PC-9 (cell line): ENCODE data around the gene LNP1. TPM values are rescaled to one million over a fixed set of nuclear protein-coding genes. Genes with fewer than 3 reads are reported as not detected.

Source experiments
- BruUV-seq: library from RNA; stranded (reverse); fragments of 400-500 nt; replicated peaks from 2 replicates; lab custom pipeline; 2021; lab: Mats Ljungman, UMichigan
- CTCF ChIA-PET: fragments of 300-600 bp; sonication (Branson Sonifier 250); formaldehyde crosslinking; loops from one replicate; lab custom pipeline; 2022; ENCODE audit warnings: antibody characterized with exemption; lab: Charles Lee
- POLR2A ChIA-PET: fragments of 300-600 bp; sonication (Branson Sonifier 250); formaldehyde crosslinking; loops from one replicate; lab custom pipeline; 2022; ENCODE audit warnings: antibody characterized with exemption; ENCODE audit not compliant: unreplicated experiment; lab: Charles Lee
- DNase-seq, 2 experiments: peaks; one replicate each; pipeline versions ENCODE4 v3.0.0 to v3.0.0-alpha.2; 2015 to 2022; ENCODE audit warnings: mixed read lengths in 1 of 2
- H2AFZ ChIP-seq: fragments of 200-600 bp; sonication (generic); 2 replicates; pipeline ENCODE4 v1.8.1; 2017; ENCODE audit warnings: antibody characterized with exemption
- H3F3A ChIP-seq: fragments of 200-600 bp; sonication (generic); 2 replicates; pipeline ENCODE4 v1.8.1; 2017; ENCODE audit warnings: antibody characterized with exemption, mild to moderate bottlenecking, low read depth; ENCODE audit not compliant: insufficient read depth
- H3K27ac ChIP-seq: fragments of 200-600 bp; sonication (generic); 2 replicates; pipeline ENCODE4 v1.6.1; 2016; ENCODE audit warnings: mixed run types
- H3K27me3 ChIP-seq: fragments of 200-600 bp; sonication (generic); 2 replicates; pipeline ENCODE4 v1.6.1; 2016; ENCODE audit warnings: low read depth, mixed run types; ENCODE audit not compliant: insufficient read depth
- H3K36me3 ChIP-seq: fragments of 200-600 bp; sonication (generic); 2 replicates; pipeline ENCODE4 v1.6.1; 2016; ENCODE audit warnings: low read depth, mixed run types
- H3K4me1 ChIP-seq: fragments of 200-600 bp; sonication (generic); replicated peaks from 2 replicates; pipeline ENCODE4 v1.6.1; 2016; ENCODE audit warnings: mixed run types; ENCODE audit not compliant: insufficient read depth
- H3K4me2 ChIP-seq: fragments of 200-600 bp; sonication (generic); 2 replicates; pipeline ENCODE4 v1.6.1; 2017; ENCODE audit warnings: mixed run types
- H3K4me3 ChIP-seq: fragments of 200-600 bp; sonication (generic); 2 replicates; pipeline ENCODE4 v1.6.1; 2016; ENCODE audit warnings: mixed run types
- H3K79me2 ChIP-seq: fragments of 200-600 bp; sonication (generic); 2 replicates; pipeline ENCODE4 v1.6.1; 2017; ENCODE audit warnings: low read depth, mixed run types
- H3K9me2 ChIP-seq: fragments of 200-600 bp; sonication (generic); 2 replicates; pipeline ENCODE4 v1.8.1; 2017; ENCODE audit warnings: mild to moderate bottlenecking; ENCODE audit not compliant: insufficient read depth
- H3K9me3 ChIP-seq: fragments of 200-600 bp; sonication (generic); 2 replicates; pipeline ENCODE4 v1.8.1; 2016; ENCODE audit warnings: low read depth; ENCODE audit not compliant: insufficient read depth
- H4K20me1 ChIP-seq: fragments of 200-600 bp; sonication (generic); 2 replicates; pipeline ENCODE4 v1.8.1; 2017; ENCODE audit not compliant: insufficient read depth
- EZH2 ChIP-seq: fragments of 200-600 bp; sonication (generic); IDR thresholded peaks from 2 replicates; pipeline ENCODE4 v1.8.0; 2017; ENCODE audit warnings: antibody characterized with exemption, low read depth
- intact Hi-C: fragments of 100-400 bp; cut with micrococcal nuclease; formaldehyde crosslinking; loops from one replicate; pipeline ENCODE4 v1.10.0; 2022; ENCODE audit not compliant: unreplicated experiment
- total RNA-seq: library from RNA; stranded (reverse); gene quantifications from 2 replicates; pipeline ENCODE4 v1.2.3, GENCODE V29; 2021
- TF ChIP-seq, protein P1 (sequence below): fragments of 200-600 bp; sonication (generic); conservative IDR thresholded peaks from 2 replicates; pipeline ENCODE4 v1.6.1; 2017; ENCODE audit warnings: mixed run types, antibody characterized with exemption, mild to moderate bottlenecking, moderate library complexity

LNP1 gene
- total RNA-seq, 1 experiment from 2014 or later, result 4.8 TPM

DNA sequence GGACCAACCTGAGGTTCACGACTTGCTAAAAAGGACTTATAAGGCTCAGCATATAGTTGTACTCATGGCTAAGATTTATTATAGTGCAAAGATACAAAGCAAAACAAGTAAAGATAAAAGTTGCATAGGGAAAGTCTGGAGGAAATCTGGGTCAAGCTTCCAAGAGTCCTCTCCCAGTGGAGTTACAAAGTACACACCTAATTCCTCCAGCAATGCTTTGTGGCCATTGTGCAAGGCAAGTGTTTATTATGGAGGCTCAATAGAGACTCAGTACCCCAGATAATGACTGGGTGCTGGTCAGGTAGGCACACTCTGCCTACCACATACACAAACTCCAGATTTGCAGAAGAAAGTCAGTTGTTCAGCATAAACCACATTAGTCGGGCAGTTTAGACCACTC lies 22.9 kb downstream of the LNP1 start:
- H3K4me1 ChIP-seq, result peaks cover 22% of the 10 kb centered on the region
- H3K27me3 ChIP-seq, result no peaks in the 10 kb centered on the region
- 0 out of 2 replicates have a peak, but pooled peaks cover 3% of the 10 kb centered on the region for H4K20me1 ChIP-seq
- H2AFZ ChIP-seq, result no peak overlapping the region
- ChIA-PET CTCF (no interaction called here), POLR2A (interaction anchor here (0.6 to 1.2 kb wide), 4 partner anchors 20 to 317 kb away, joined by 3 to 5 read pairs (median 4); no protein-coding TSS in a partner anchor)
- no peak for DNase-seq
- H3K9me2 ChIP-seq, result no peaks in the 10 kb centered on the region
- no peak overlapping the region for H3K4me3 ChIP-seq
- H3K27ac ChIP-seq, result no peak overlapping the region
- no TSS peak for BruUV-seq
- no peak for TF ChIP-seq EZH2
- TF ChIP-seq, protein P1, sequence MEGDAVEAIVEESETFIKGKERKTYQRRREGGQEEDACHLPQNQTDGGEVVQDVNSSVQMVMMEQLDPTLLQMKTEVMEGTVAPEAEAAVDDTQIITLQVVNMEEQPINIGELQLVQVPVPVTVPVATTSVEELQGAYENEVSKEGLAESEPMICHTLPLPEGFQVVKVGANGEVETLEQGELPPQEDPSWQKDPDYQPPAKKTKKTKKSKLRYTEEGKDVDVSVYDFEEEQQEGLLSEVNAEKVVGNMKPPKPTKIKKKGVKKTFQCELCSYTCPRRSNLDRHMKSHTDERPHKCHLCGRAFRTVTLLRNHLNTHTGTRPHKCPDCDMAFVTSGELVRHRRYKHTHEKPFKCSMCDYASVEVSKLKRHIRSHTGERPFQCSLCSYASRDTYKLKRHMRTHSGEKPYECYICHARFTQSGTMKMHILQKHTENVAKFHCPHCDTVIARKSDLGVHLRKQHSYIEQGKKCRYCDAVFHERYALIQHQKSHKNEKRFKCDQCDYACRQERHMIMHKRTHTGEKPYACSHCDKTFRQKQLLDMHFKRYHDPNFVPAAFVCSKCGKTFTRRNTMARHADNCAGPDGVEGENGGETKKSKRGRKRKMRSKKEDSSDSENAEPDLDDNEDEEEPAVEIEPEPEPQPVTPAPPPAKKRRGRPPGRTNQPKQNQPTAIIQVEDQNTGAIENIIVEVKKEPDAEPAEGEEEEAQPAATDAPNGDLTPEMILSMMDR, result no peak
- H3K79me2 ChIP-seq, result no peaks in the 10 kb centered on the region
- intact Hi-C loops, result no loop called here
- no peak overlapping the region for H3K4me2 ChIP-seq
- H3F3A ChIP-seq, result peaks cover 13% of the 10 kb centered on the region; the same call in 1 of the 2 replicates
- no peaks in the 10 kb centered on the region for H3K36me3 ChIP-seq
- 0 out of 2 replicates have a peak, but pooled peaks cover 8% of the 10 kb centered on the region for H3K9me3 ChIP-seq

DNA sequence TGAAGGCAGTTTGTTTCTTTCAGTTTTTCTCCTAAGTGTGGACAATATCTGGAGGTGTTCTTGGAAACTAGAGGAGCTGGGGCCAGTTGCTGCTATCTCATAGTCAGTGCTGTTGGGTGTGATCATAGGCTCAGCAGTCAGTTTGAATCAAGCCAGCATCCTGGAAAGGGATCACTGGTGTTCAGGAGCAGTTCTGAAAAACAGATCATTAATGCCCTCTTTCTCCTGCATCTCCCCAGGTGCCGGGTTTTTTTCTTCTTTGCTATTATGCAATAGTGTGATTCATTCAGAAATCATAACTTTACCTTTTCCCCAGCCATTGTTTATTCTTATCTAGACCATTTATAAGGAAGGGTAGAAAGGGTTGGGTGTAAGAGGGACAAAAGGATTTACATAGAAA lies 24.0 kb downstream of the LNP1 start:
- Histone ChIP-seq H3K9me3 (0 out of 2 replicates have a peak, but pooled peaks cover 8% of the 10 kb centered on the region), H3K4me2 (peak overlapping the region; percentile 40), H3K4me3 (0 out of 2 replicates have a peak overlapping the region, but pooled peaks have one; percentile 1), H2AFZ (peak overlapping the region; percentile 23), H3K27me3 (no peaks in the 10 kb centered on the region), H4K20me1 (0 out of 2 replicates have a peak, but pooled peaks cover 3% of the 10 kb centered on the region), H3K9me2 (no peaks in the 10 kb centered on the region), H3K27ac (peak overlapping the region; percentile 42), H3K36me3 (no peaks in the 10 kb centered on the region), H3F3A (peaks cover 13% of the 10 kb centered on the region; the same call in 1 of the 2 replicates), H3K4me1 (peaks cover 22% of the 10 kb centered on the region), H3K79me2 (no peaks in the 10 kb centered on the region)
- intact Hi-C loops, result loop anchor here (1.0 kb wide), 1 partner anchor 22 kb away; no protein-coding TSS in a partner anchor
- ChIA-PET POLR2A (interaction anchor here (0.7 to 1.2 kb wide), 3 partner anchors 21 to 1150 kb away, joined by 3 to 4 read pairs (median 4); no protein-coding TSS in a partner anchor), CTCF (interaction anchor here (0.6 kb wide), 1 partner anchor 10 kb away, joined by 3 read pairs; no protein-coding TSS in a partner anchor)
- TF ChIP-seq, protein P1, result no peak
- no peak for TF ChIP-seq EZH2
- BruUV-seq, result no TSS peak
- peak; percentile 35 to 77 for DNase-seq

DNA sequence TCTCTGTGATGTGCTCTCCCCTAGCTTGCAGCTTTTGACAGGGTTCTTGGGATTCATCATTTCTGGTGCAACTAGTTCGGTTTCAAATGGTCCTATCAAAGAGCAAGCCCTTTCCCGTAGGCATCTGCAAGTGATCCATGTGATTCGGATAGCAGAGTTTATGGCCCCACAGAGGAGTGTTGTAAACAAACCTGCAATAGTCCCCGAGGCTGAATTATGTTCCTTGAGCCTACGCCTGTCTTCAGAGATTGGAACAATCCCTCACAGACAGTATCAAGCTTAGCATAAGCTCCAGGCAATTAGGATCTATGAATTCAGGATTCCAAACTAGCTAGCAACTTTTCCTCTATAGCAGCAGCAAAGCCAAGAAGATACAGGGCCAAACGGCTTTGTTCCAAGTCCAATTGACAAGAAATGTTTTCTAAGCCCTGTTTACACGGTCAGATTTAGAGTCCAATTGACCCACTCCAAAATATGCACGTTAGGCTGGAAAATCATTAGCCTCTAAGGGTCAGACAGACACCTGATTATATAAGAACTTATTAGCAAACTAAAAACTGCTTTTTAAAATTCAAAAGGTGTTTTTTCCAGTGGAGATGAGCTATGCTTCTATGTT lies 24.8 kb downstream of the LNP1 start:
- no peaks in the 10 kb centered on the region for H3K27me3 ChIP-seq
- no peaks in the 10 kb centered on the region for H3K79me2 ChIP-seq
- 0 out of 2 replicates have a peak overlapping the region, but pooled peaks have one; percentile 1 for H3K4me3 ChIP-seq
- no peaks in the 10 kb centered on the region for H3K36me3 ChIP-seq
- peaks cover 22% of the 10 kb centered on the region for H3K4me1 ChIP-seq
- no peak overlapping the region for H2AFZ ChIP-seq
- 0 out of 2 replicates have a peak, but pooled peaks cover 8% of the 10 kb centered on the region for H3K9me3 ChIP-seq
- H3K27ac ChIP-seq, result peak overlapping the region; percentile 42
- no TSS peak for BruUV-seq
- no peaks in the 10 kb centered on the region for H3K9me2 ChIP-seq
- ChIA-PET CTCF (no interaction called here), POLR2A (interaction anchor here (0.7 kb wide), 1 partner anchor 1082 kb away, joined by 6 read pairs; no protein-coding TSS in a partner anchor)
- H4K20me1 ChIP-seq, result 0 out of 2 replicates have a peak, but pooled peaks cover under 1% of the 10 kb centered on the region
- intact Hi-C loops, result no loop called here
- H3F3A ChIP-seq, result peaks cover 13% of the 10 kb centered on the region; the same call in 1 of the 2 replicates
- 0 out of 2 replicates have a peak overlapping the region, but pooled peaks have one; percentile 40 for H3K4me2 ChIP-seq
- TF ChIP-seq, protein P1, result no peak
- TF ChIP-seq EZH2, result no peak
- no peak for DNase-seq
